Right kidney (tissue), 1 donor: Measurements from ENCODE around the gene CNTLN.
"Not testable (repeated sequence)": the region's sequence is repeated elsewhere in the genome, so short reads cannot be mapped to it uniquely, and the experiment has no call there.

Source experiments
- DNase-seq: peaks from one replicate; pipeline ENCODE4 v3.0.0-alpha.2; 2016

Gene CNTLN

GRCh38 chr9:17422994-17423680 is 288.3 kb downstream of the CNTLN start:
- DNase-seq: no peak

GRCh38 chr9:17423681-17424011 is 288.8 kb downstream of the CNTLN start:
- no peak for DNase-seq

GRCh38 chr9:17425384-17425783 is 290.5 kb downstream of the CNTLN start:
- DNase-seq: no peak

GRCh38 chr9:17433526-17433925 is 298.7 kb downstream of the CNTLN start:
- DNase-seq: no peak

GRCh38 chr9:17436854-17437253 is 302.0 kb downstream of the CNTLN start:
- no peak for DNase-seq

- DNase-seq: no peak
Measured at GRCh38 chr9:17437813-17438212, 303.0 kb downstream of the CNTLN start.

GRCh38 chr9:17445126-17445525 is 310.3 kb downstream of the CNTLN start:
- not testable (repeated sequence) for DNase-seq

- DNase-seq: no peak
Measured at GRCh38 chr9:17453751-17454150, 318.9 kb downstream of the CNTLN start.

- no peak for DNase-seq
Measured at GRCh38 chr9:17462869-17463464, 328.1 kb downstream of the CNTLN start.

GRCh38 chr9:17470036-17470813 is 335.4 kb downstream of the CNTLN start:
- DNase-seq: no peak

- no peak for DNase-seq
Measured at GRCh38 chr9:17472126-17472525, 337.3 kb downstream of the CNTLN start.

GRCh38 chr9:17476401-17476800 is 341.6 kb downstream of the CNTLN start:
- no peak for DNase-seq

- no peak for DNase-seq
Measured at GRCh38 chr9:17477816-17478215, 343.0 kb downstream of the CNTLN start.

- DNase-seq: no peak
Measured at GRCh38 chr9:17480966-17481365, 346.1 kb downstream of the CNTLN start.

GRCh38 chr9:17481565-17481964 is 346.7 kb downstream of the CNTLN start:
- no peak for DNase-seq

GRCh38 chr9:17484906-17485305 is 350.1 kb downstream of the CNTLN start:
- no peak for DNase-seq

GRCh38 chr9:17486396-17486795 is 351.6 kb downstream of the CNTLN start:
- DNase-seq: no peak

GRCh38 chr9:17487467-17487866 is 352.6 kb downstream of the CNTLN start:
- no peak for DNase-seq

GRCh38 chr9:17488662-17489061 is 353.8 kb downstream of the CNTLN start:
- DNase-seq: no peak

GRCh38 chr9:17490110-17490509 is 355.3 kb downstream of the CNTLN start:
- no peak for DNase-seq

- no peak for DNase-seq
Measured at GRCh38 chr9:17491780-17492179, 356.9 kb downstream of the CNTLN start.

GRCh38 chr9:17503196-17503595 is 368.4 kb downstream of the CNTLN start:
- DNase-seq: no peak

- DNase-seq: no peak
Measured at GRCh38 chr9:17509151-17509550, 374.3 kb downstream of the CNTLN start.

GRCh38 chr9:17509701-17510100 is 374.9 kb downstream of the CNTLN start:
- no peak for DNase-seq
